HG02981 (cell line): ENCODE measurements around the gene CORO6.
A peak's percentile ranks its signal among the peaks of the same experiment; 100 is the strongest.

ENCODE experiments used
- ATAC-seq: cut with Tn5 transposase; IDR thresholded peaks from one replicate; pipeline ENCODE4 v1.9.1; 2021; ENCODE audit warnings: mild to moderate bottlenecking, moderate library complexity; ENCODE audit not compliant: unreplicated experiment

CORO6 gene

GRCh38 chr17:29633886-29634285 lies 11.2 kb upstream of the CORO6 start:
- no peak for ATAC-seq

- no peak for ATAC-seq
Observed at GRCh38 chr17:29630630-29631193, 8.0 kb upstream of the CORO6 start.

- no peak for ATAC-seq
Observed at GRCh38 chr17:29629839-29630238, 7.1 kb upstream of the CORO6 start.

GRCh38 chr17:29628644-29629043 lies 5.9 kb upstream of the CORO6 start:
- ATAC-seq, result no peak

GRCh38 chr17:29627951-29628350 lies 5.2 kb upstream of the CORO6 start:
- ATAC-seq, result no peak

GRCh38 chr17:29625037-29625750 lies 2.5 kb upstream of the CORO6 start:
- ATAC-seq, result no peak

GRCh38 chr17:29624586-29624985 lies 1.9 kb upstream of the CORO6 start:
- no peak for ATAC-seq

- ATAC-seq, result no peak
Observed at GRCh38 chr17:29623283-29623647, 553 bp upstream of the CORO6 start.

GRCh38 chr17:29621751-29622194 lies 939 bp downstream of the CORO6 start:
- no peak for ATAC-seq

- ATAC-seq, result no peak
Observed at GRCh38 chr17:29620779-29621500, 1.8 kb downstream of the CORO6 start.

- no peak for ATAC-seq
Observed at GRCh38 chr17:29620271-29620670, 2.4 kb downstream of the CORO6 start.

- no peak for ATAC-seq
Observed at GRCh38 chr17:29619251-29619650, 3.5 kb downstream of the CORO6 start.

GRCh38 chr17:29618272-29619065 lies 4.2 kb downstream of the CORO6 start:
- ATAC-seq, result no peak

GRCh38 chr17:29617481-29618271 lies 5.0 kb downstream of the CORO6 start:
- no peak for ATAC-seq

- peak; percentile 46 for ATAC-seq
Observed at GRCh38 chr17:29617125-29617480, 5.6 kb downstream of the CORO6 start.

GRCh38 chr17:29616300-29617048 lies 6.2 kb downstream of the CORO6 start:
- no peak for ATAC-seq

GRCh38 chr17:29615492-29616299 lies 7.0 kb downstream of the CORO6 start:
- ATAC-seq, result peak; percentile 52

- ATAC-seq, result no peak
Observed at GRCh38 chr17:29615048-29615385, 7.7 kb downstream of the CORO6 start.

GRCh38 chr17:29614349-29615047 lies 8.2 kb downstream of the CORO6 start:
- ATAC-seq, result no peak
